ENCODE data around the gene CLIC3. TPM values are rescaled to one million over a fixed set of nuclear protein-coding genes. Genes with fewer than 3 reads are reported as not detected.

The CLIC3 gene
- total RNA-seq, 1 donor from 2014 or later, result not detected

- no peak for DNase-seq (ENCODE audit: low spot score)
- Mint-ChIP-seq H3K9me3 (peaks cover 7% of the 10 kb centered on the region), H3K27ac (no peak overlapping the region), H3K4me1 (no peaks in the 10 kb centered on the region), H3K36me3 (peaks cover 1% of the 10 kb centered on the region), H3K27me3 (ENCODE audit: insufficient read depth, low read depth) (peaks cover 12% of the 10 kb centered on the region), H3K4me3 (no peak overlapping the region)
- Histone ChIP-seq H3K79me2 (ENCODE audit: low read depth) (no peaks in the 10 kb centered on the region), H4K20me1 (ENCODE audit: low read depth) (no peaks in the 10 kb centered on the region), H3F3A (ENCODE audit: low read depth) (no peaks in the 10 kb centered on the region), H3K4me1 (no peaks in the 10 kb centered on the region), H3K4me3 (no peak overlapping the region), H3K36me3 (no peaks in the 10 kb centered on the region), H3K9ac (no peak overlapping the region), H3K27me3 (no peaks in the 10 kb centered on the region), H2AFZ (replicated peaks) (no peak overlapping the region), H3K27ac (no peak overlapping the region), H3K9me3 (ENCODE audit: low read depth) (no peaks in the 10 kb centered on the region), H3K4me2 (no peak overlapping the region)
- TF ChIP-seq EZH2phosphoT487 (IDR thresholded peaks at IDR 0.05), result no peak
- TF ChIP-seq EZH2 (IDR thresholded peaks at IDR 0.05), result no peak
- TF ChIP-seq CTCF (IDR thresholded peaks at IDR 0.05), result no peak
Measured at GRCh38 chr9:137008312-137008711, 11.9 kb upstream of the CLIC3 start.

- Histone ChIP-seq H3K4me1 (no peaks in the 10 kb centered on the region), H2AFZ (replicated peaks) (no peak overlapping the region)
- TF ChIP-seq EZH2phosphoT487 (IDR thresholded peaks at IDR 0.05) (no peak), CTCF (IDR thresholded peaks at IDR 0.05) (no peak), EZH2 (IDR thresholded peaks at IDR 0.05) (no peak)
Measured at GRCh38 chr9:137007816-137008270, 11.5 kb upstream of the CLIC3 start.

GRCh38 chr9:137007108-137007815 lies 10.9 kb upstream of the CLIC3 start:
- no peak overlapping the region for H3K9ac ChIP-seq
- H3K27me3 Mint-ChIP-seq (ENCODE audit: insufficient read depth, low read depth), result peaks cover 12% of the 10 kb centered on the region
- no peaks in the 10 kb centered on the region for H3K4me1 Mint-ChIP-seq
- no peak overlapping the region for H3K4me3 ChIP-seq
- no peaks in the 10 kb centered on the region for H3K27me3 ChIP-seq
- no peak overlapping the region for H3K4me2 ChIP-seq
- no peak overlapping the region for H3K27ac Mint-ChIP-seq
- peaks cover 7% of the 10 kb centered on the region for H3K9me3 Mint-ChIP-seq
- no peaks in the 10 kb centered on the region for H3K36me3 ChIP-seq
- no peak overlapping the region for H3K27ac ChIP-seq
- H3K36me3 Mint-ChIP-seq, result no peaks in the 10 kb centered on the region
- no peaks in the 10 kb centered on the region for H4K20me1 ChIP-seq (ENCODE audit: low read depth)
- TF ChIP-seq CTCF (IDR thresholded peaks at IDR 0.05), result no peak
- no peak for TF ChIP-seq EZH2 (IDR thresholded peaks at IDR 0.05)
- TF ChIP-seq EZH2phosphoT487 (IDR thresholded peaks at IDR 0.05), result no peak
- no peak for DNase-seq (ENCODE audit: low spot score)
- H2AFZ ChIP-seq (replicated peaks), result no peak overlapping the region
- H3K4me1 ChIP-seq, result no peaks in the 10 kb centered on the region
- no peaks in the 10 kb centered on the region for H3K79me2 ChIP-seq (ENCODE audit: low read depth)
- H3K4me3 Mint-ChIP-seq, result no peak overlapping the region
- H3F3A ChIP-seq (ENCODE audit: low read depth), result no peaks in the 10 kb centered on the region
- H3K9me3 ChIP-seq (ENCODE audit: low read depth), result no peaks in the 10 kb centered on the region

More at GRCh38 chr9:137007816-137008270, 11.5 kb upstream of the CLIC3 start:
- peaks cover 1% of the 10 kb centered on the region for H3K36me3 Mint-ChIP-seq
- H3F3A ChIP-seq (ENCODE audit: low read depth), result no peaks in the 10 kb centered on the region
- no peaks in the 10 kb centered on the region for H3K4me1 Mint-ChIP-seq
- no peak for DNase-seq (ENCODE audit: low spot score)
- H3K36me3 ChIP-seq, result no peaks in the 10 kb centered on the region
- no peaks in the 10 kb centered on the region for H3K27me3 ChIP-seq
- no peaks in the 10 kb centered on the region for H4K20me1 ChIP-seq (ENCODE audit: low read depth)
- H3K9ac ChIP-seq, result no peak overlapping the region
- no peak overlapping the region for H3K4me3 Mint-ChIP-seq
- peaks cover 12% of the 10 kb centered on the region for H3K27me3 Mint-ChIP-seq (ENCODE audit: insufficient read depth, low read depth)
- no peaks in the 10 kb centered on the region for H3K9me3 ChIP-seq (ENCODE audit: low read depth)
- H3K4me2 ChIP-seq, result no peak overlapping the region
- H3K79me2 ChIP-seq (ENCODE audit: low read depth), result no peaks in the 10 kb centered on the region
- no peak overlapping the region for H3K4me3 ChIP-seq
- H3K27ac ChIP-seq, result no peak overlapping the region
- H3K27ac Mint-ChIP-seq, result no peak overlapping the region
- peaks cover 7% of the 10 kb centered on the region for H3K9me3 Mint-ChIP-seq
